Measurements from ENCODE around the gene ARL4A.
"Not testable (repeated sequence)": the region's sequence is repeated elsewhere in the genome, so short reads cannot be mapped to it uniquely, and the experiment has no call there.

Gene ARL4A

GRCh38 chr7:12686891-12687717 lies at the start of gene ARL4A:
TSS of gene ARL4A (plus strand) at chr7:12687633. CDS start at chr7:12688255, 622 bp downstream.
- DNase-seq (ENCODE audit: low read depth in 3 of 3): peak; percentile 80 to 91 (median 84)

- no peak for DNase-seq (ENCODE audit: low read depth in 3 of 3)
Measured at GRCh38 chr7:12637819-12638592, 49.4 kb upstream of the ARL4A start.

DNA sequence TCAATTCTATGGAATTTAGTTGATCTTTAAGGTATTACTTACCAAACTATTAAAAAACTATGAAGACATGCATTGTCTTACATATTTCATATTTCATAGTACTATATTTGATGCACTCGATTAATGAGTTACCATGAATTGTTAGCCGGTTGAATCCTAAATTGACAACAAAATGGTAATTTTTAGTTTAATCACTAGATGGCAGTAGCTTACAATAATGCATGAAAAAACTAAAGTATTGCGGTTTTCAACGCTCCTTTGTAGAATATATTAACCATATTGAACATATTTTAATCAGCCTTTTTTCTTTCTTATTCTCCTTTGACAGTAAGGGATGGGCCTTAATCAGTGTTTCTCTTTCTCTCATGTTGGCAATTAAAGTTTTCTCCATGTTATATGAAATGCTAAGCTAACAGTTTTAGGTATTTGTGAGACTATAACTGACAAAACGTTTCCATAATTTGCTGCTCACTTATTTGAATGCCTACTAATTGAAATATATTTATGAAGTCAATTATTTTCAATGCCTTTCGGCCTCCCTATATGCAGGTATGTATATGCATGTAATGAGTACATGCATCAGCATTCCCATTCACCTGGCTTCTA lies 48.5 kb upstream of the ARL4A start:
- DNase-seq (ENCODE audit: low read depth in 3 of 3): no peak

DNA sequence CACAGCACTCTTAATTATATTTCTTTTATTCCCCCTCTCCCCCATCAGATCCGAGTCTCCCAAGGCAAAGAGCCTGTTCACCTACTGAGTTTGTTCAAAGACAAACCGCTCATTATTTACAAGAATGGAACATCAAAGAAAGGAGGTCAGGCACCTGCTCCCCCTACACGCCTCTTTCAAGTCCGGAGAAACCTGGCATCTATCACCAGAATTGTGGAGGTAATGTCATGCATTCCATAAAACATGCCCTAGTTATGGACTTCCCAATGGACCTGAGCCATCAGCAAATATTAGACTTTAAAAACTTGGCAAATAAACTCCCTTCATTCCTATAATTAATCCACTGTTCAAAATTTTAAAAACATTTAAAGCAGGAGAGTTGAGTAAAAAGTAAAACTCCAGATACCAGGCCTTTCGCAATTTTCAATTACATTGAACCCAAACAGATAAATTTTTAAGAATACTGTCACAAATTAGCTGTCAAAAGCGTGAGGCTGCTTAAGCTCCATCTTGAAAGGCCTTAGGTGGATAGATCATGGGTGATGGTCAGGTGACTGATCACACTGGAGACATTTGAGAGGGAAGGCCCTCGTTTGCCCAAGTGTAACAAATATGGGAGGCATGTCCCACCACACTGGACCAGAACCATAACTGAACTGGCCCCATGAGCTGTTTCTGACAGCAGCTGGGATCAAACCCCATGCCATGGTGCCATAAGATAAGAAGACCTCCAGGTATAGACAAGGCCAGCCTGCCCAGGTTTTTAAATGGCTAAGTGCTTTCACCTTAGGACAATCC lies 46.9 kb upstream of the ARL4A start:
- DNase-seq (ENCODE audit: low read depth in 3 of 3): no peak

GRCh38 chr7:12641196-12641595 lies 46.2 kb upstream of the ARL4A start:
- DNase-seq (ENCODE audit: low read depth in 3 of 3): no peak

- DNase-seq (ENCODE audit: low read depth in 3 of 3): no peak
Measured at GRCh38 chr7:12642508-12642907, 44.9 kb upstream of the ARL4A start.

GRCh38 chr7:12643001-12643643 lies 44.3 kb upstream of the ARL4A start:
- DNase-seq (ENCODE audit: low read depth in 3 of 3): no peak

GRCh38 chr7:12643644-12644043 lies 43.8 kb upstream of the ARL4A start:
- DNase-seq (ENCODE audit: low read depth in 3 of 3): no peak

- not testable (repeated sequence) for DNase-seq (ENCODE audit: low read depth in 3 of 3)
Measured at GRCh38 chr7:12645212-12645611, 42.2 kb upstream of the ARL4A start.

DNA sequence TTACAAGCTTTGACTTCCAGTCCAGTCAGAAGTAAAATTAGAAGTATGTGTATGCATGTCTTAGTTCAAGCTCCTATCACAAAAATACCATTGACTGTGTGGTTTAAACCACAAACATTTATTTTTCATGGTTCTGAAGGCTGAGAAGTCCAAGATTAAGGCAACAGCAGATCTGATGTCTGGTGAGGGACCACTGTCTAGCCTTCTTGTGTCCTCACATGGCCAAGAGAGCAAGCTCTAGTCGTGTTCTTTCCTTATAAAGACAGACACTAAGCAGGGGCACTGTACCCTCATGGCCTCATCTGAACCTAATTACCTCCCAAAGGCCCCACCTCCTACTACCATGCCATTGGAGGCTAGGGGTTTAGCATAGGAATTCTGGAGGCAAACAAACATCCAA lies 41.3 kb upstream of the ARL4A start:
- no peak for DNase-seq (ENCODE audit: low read depth in 3 of 3)

DNA sequence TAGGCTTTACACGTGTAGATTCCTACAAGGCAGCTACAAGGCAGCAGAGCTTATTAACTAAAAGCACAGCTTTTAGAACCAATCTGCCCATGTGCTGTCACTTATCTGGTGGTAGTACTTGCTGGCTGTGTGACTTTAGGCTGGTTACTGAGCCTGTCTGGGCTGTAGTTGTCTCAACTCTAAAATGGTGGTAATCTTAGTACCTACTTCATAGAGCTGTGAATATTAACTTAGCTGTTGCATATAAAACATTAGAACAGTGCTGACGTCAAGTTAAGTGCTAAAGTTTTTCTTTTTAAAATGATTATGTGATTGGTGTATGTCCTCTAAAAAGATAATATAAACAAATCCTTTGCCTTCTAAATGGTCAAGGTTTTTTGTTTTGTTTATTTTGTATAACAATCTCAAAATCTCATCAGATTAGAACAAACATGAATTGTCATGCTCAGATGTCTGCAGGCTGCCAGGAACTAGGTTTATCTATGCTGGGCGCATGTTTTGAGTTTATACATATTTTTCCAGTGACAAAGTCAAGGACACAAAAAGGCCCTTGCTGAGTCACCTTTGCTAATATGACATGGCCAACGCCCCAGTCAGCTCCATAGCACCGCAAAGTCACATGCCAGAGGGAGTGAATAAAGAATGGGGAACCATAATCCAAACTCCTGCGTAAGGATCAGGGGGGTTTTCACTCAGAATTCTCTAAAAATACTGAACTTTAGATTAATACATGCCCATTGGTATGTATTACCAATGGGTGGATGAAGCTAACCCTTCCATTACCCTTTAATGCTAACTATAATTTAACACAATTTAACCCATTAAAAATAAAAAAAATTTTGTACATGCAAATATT lies 39.8 kb upstream of the ARL4A start:
- DNase-seq (ENCODE audit: low read depth in 3 of 3): no peak

GRCh38 chr7:12648704-12649261 lies 38.6 kb upstream of the ARL4A start:
- DNase-seq (ENCODE audit: low read depth in 3 of 3): no peak

- DNase-seq (ENCODE audit: low read depth in 3 of 3): no peak
Measured at GRCh38 chr7:12649348-12649747, 38.1 kb upstream of the ARL4A start.

DNA sequence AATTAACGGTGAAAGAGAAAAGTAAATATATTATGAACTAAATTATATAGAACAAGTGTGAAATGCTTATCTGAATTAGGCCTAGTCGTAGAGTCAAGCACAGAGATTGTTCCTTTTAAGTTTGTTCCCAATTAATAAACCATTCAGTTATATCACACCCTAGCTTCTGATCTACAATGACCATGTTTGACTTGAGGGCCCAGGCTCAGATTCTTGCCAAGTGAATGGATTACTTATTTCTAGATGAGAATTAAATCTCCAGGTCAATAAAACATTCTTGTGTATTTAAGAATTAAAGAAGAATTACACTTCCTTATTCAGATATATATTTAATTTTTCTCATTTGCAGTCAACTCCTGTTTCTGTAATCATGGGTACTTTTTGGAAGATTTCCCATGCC lies 37.4 kb upstream of the ARL4A start:
- no peak for DNase-seq (ENCODE audit: low read depth in 3 of 3)

GRCh38 chr7:12653110-12653509 lies 34.3 kb upstream of the ARL4A start:
- DNase-seq (ENCODE audit: low read depth in 3 of 3): no peak

GRCh38 chr7:12653518-12653917 lies 33.9 kb upstream of the ARL4A start:
- DNase-seq (ENCODE audit: low read depth in 3 of 3): no peak

- no peak for DNase-seq (ENCODE audit: low read depth in 3 of 3)
Measured at GRCh38 chr7:12655161-12655560, 32.3 kb upstream of the ARL4A start.

DNA sequence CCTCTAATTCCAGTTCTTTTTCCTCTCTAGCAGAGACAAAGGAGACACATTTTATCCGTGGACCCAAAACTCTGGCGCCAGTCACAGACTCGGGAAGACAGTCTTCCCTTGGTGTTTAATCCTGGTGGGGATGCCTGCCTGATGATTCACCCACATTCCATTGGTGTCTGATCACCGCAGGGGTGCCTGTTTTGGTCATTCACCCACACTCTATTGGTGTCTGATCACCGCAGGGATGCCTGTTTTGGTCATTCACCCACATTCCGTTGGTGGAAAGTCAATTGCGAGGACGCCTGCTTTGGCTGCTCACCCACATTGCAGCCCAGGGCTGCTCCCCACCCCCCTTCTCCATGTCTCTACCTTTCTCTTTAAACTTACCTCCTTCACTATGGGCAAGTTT lies 27.0 kb upstream of the ARL4A start:
- DNase-seq (ENCODE audit: low read depth in 3 of 3): not testable (repeated sequence)

- not testable (repeated sequence) for DNase-seq (ENCODE audit: low read depth in 3 of 3)
Measured at GRCh38 chr7:12660986-12661385, 26.4 kb upstream of the ARL4A start.

- no peak for DNase-seq (ENCODE audit: low read depth in 3 of 3)
Measured at GRCh38 chr7:12661581-12661980, 25.9 kb upstream of the ARL4A start.

All from stimulated activated CD4-positive, alpha-beta T cell treated with anti-CD3 and anti-CD28 coated beads, TNF-alpha, amount 100 ng/mL, for 24 hours (primary cell).